SK-N-SH (cell line): Measurements from ENCODE around the gene ALG9.

Experiments
- CHD2 ChIP-seq: fragments of 150-350 bp; IDR thresholded peaks from 2 replicates; pipeline ENCODE4 v1.6.1; 2018; ENCODE audit warnings: low read length; ENCODE audit not compliant: partially characterized antibody
- CTCF ChIP-seq: fragments of 200-600 bp; sonication (generic); IDR thresholded peaks from 2 replicates; pipeline ENCODE4 v1.6.1; 2017; ENCODE audit warnings: antibody characterized with exemption, mild to moderate bottlenecking, moderate library complexity
- EP300 ChIP-seq, 2 experiments: IDR thresholded peaks; 2 replicates each; pipeline versions ENCODE4 v1.4.0 to v1.6.1; 2012; ENCODE audit warnings: borderline replicate concordance in 1 of 2, low read depth in 1 of 2, low read length in 1 of 2
- EZH2phosphoT487 ChIP-seq: fragments of 200-600 bp; sonication (generic); IDR thresholded peaks from 2 replicates; pipeline ENCODE4 v1.6.1; 2017; ENCODE audit warnings: low read depth, mixed run types, mild to moderate bottlenecking, antibody characterized with exemption, moderate library complexity, borderline replicate concordance
- POLR2AphosphoS5 ChIP-seq: IDR thresholded peaks from 2 replicates; pipeline ENCODE4 v1.6.1; 2012; ENCODE audit warnings: low read depth, low read length
- RAD21 ChIP-seq: IDR thresholded peaks from 2 replicates; pipeline ENCODE4 v1.6.1; 2012; ENCODE audit warnings: mild to moderate bottlenecking, low read length
- REST ChIP-seq: IDR thresholded peaks from 2 replicates; pipeline ENCODE4 v1.6.1; 2012; ENCODE audit warnings: mild to moderate bottlenecking, low read depth, low read length, moderate library complexity
- RFX5 ChIP-seq: IDR thresholded peaks from 2 replicates; pipeline ENCODE4 v1.6.1; 2012; ENCODE audit warnings: mild to moderate bottlenecking, improper control_type of control experiment, low read length
- USF1 ChIP-seq: IDR thresholded peaks from 2 replicates; pipeline ENCODE4 v1.4.0; 2012; ENCODE audit warnings: low read depth, borderline replicate concordance

GRCh38 chr11:111834432-111835163, 36.8 kb downstream of the ALG9 start:
- TF ChIP-seq REST (no peak), USF1 (no peak), CHD2 (no peak), EZH2phosphoT487 (no peak), EP300 (IDR thresholded peaks at IDR 0.05; ENCODE audit: borderline replicate concordance in 1 of 2, low read depth in 1 of 2, low read length in 1 of 2) (peak in 1 of 2 experiments; percentile 17; a peak in 1 of 4 replicates), CTCF (no peak), POLR2AphosphoS5 (no peak), RAD21 (no peak), RFX5 (no peak)
